GM18519 (cell line): ENCODE measurements around the gene FTMT.
"Not testable (repeated sequence)": the region's sequence is repeated elsewhere in the genome, so short reads cannot be mapped to it uniquely, and the experiment has no call there.

ENCODE experiments used
- ATAC-seq: cut with Tn5 transposase; IDR thresholded peaks from one replicate; pipeline ENCODE4 v1.9.1; 2021; ENCODE audit warnings: mild to moderate bottlenecking, moderate library complexity; ENCODE audit not compliant: unreplicated experiment, low FRiP score

Gene FTMT

GRCh38 chr5:121851643-121852574 is at the start of gene FTMT:
Gene FTMT, plus strand, starts transcription at chr5:121851882. Its CDS starts 82 bp downstream, at chr5:121851964.
- no peak for ATAC-seq

DNA sequence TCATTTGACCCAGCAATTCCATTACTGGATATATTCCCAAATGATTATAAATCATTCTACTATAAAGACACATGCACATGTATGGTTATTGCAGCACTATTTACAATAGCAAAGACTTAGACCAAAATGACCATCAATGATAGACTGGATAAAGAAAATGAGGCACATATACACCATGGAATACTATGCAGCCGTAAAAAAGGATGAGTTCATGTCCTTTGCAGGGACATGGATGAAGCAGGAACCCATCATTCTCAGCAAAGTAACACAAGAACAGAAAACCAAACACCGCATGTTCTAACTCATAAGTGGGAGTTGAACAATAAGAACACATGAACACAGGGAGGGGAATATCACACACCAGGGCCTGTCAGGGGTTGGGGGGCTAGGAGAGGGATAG is 46.4 kb upstream of the FTMT start:
- not testable (repeated sequence) for ATAC-seq

- ATAC-seq, result no peak
Measured at GRCh38 chr5:121805911-121806310, 45.8 kb upstream of the FTMT start.

DNA sequence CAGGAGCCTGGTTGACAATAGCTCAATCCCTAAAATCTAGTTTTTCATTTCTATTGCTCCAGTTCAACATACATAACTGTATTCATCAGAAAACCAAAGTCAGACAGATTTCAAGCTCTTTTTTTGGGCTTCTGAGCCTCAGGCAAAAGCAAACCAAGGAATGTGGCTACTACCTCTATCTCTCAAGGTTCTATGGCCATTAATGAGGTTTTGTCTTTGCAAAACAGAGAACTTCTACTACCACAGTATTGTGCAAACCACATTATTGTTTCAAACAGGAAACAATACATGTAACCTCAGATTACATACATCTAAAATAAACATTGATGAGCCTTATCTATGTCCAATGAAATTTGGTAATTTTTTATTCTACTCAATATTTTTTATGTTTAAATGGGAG is 35.5 kb upstream of the FTMT start:
- ATAC-seq, result no peak

DNA sequence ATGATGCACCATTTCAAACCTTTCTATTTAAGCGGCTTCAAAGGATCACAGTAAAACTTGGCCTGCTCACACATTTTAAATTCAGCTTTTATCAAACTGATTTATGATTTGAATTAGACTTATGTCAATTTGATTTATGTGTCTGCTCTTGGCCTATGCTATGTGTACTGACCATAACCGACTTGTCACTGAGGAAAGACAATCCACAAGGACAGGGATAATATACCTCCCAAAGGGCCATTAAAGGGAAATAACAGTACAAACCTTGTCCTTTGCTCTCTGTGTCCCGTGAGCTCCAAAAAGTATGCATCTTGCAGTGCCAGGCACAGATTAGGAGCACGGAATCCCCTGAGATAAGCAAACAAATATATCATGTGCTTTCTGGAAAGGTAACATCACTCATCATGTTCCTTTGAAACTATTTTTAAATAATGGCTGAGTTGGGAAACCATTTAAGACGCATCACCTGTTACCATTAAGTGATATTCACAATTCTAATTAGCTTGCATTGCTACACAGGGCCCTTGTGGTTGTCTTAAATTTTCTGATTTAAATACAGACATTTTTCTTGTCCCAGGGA is 31.9 kb upstream of the FTMT start:
- no peak for ATAC-seq

DNA sequence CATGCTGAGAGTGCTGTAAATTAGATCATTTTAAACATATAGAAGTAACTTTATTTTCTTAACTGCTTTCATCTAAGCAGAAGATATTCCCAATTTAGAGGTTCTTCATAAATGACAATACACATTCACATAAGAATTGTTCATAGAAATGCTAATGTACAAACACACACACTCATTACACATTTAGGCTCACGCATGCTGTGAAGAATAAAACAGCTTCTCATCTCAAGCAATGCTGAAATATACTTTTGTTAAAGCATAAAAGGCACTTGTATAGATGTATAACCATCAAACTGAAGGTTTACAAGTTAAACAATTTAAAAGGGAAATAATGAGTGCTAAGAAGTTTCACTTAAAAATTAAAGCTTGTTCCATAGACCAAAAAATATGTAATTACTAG is 18.1 kb upstream of the FTMT start:
- no peak for ATAC-seq

- ATAC-seq, result no peak
Measured at GRCh38 chr5:121834021-121834420, 17.7 kb upstream of the FTMT start.

DNA sequence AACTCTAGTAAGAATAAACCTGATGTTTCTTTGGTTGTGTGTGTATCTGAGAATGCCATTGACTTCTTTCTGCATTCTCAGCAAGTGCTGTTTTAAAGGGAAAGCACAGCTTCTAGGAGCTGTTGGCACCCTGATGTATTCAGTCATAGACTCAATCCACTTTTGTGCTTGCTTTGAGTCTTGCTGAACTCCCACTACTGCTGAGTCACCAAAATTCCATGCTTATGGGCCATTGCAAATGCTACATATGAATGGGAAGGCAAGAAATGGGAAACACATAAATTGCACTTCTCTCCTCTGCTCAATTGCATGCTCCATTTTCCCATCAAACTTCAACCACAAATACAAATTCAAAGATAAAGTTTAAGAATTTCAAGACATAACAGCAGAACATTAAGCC is 9.8 kb upstream of the FTMT start:
- ATAC-seq, result no peak

GRCh38 chr5:121850272-121850671 is 1.4 kb upstream of the FTMT start:
- no peak for ATAC-seq

DNA sequence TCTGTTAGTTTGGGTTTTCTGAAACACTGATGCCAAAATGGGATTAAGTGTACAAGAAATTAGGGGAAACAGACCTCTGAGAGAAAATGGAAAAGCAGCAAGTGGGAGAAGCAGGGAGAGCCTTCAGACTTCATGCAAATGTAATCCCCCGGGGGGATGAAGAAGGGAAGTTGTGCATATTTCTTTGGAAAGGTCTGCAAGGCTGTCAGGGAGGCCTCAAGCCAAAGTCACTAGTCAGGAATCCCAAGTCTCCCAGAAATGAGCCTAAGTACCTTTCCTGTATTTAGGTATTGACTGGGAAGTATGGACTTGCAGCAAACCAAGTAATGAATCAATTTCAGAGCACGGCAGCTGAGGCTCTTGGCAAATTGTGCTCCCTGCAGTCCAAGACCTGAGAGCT is 2.2 kb downstream of the FTMT start:
- ATAC-seq, result no peak

DNA sequence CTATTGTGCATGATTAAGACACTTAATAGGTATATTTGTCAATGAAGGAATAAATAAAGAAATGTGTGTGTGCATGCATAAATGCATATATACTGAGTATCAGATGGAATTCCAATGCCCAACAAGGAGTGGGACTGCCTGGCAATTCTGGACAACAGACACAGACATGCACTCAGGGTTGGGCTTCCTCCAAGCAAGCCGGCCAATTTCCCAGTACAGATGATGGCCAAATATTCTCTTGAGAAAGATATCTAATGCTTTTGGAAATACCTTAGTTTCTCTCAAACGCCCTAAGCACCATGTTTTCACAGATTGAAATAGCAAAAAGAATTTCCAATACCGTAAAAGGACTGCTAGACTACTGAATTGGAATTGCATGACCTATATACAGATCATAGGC is 11.1 kb downstream of the FTMT start:
- no peak for ATAC-seq

GRCh38 chr5:121863753-121864285 is 12.1 kb downstream of the FTMT start:
- no peak for ATAC-seq

- no peak for ATAC-seq
Measured at GRCh38 chr5:121867403-121867802, 15.7 kb downstream of the FTMT start.

- ATAC-seq, result no peak
Measured at GRCh38 chr5:121870489-121870888, 18.8 kb downstream of the FTMT start.

GRCh38 chr5:121872856-121873255 is 21.2 kb downstream of the FTMT start:
- ATAC-seq, result no peak

GRCh38 chr5:121873409-121873808 is 21.7 kb downstream of the FTMT start:
- no peak for ATAC-seq

GRCh38 chr5:121885630-121886029 is 33.9 kb downstream of the FTMT start:
- ATAC-seq, result no peak

- ATAC-seq, result no peak
Measured at GRCh38 chr5:121887727-121888126, 36.0 kb downstream of the FTMT start.

DNA sequence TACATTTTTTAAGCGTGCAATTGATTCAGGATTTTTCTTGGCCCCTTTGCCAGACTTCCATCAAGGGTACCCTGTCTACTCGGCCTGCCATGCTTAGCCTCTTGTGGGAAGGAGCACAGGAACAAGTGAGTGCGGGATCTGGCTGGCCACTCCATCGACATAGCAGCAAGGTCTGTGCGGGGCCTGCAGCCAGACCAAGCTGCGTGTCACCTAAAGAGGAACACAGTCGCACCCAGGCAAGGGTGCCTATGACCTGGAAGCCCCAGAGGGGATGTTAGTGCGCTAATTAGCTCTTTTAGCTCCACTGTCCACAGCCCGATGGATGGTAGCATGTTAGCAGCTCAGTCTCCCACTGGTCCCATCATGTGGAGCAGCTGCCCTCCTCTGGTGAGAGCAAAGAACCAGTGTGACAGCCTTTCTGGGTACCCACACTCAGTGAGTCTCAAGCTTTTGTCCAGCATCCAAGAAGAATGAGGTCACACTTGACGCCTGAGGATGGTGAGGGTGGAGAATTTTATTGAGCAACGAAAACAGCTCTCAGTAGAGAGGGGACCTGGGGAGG is 38.7 kb downstream of the FTMT start:
- no peak for ATAC-seq

DNA sequence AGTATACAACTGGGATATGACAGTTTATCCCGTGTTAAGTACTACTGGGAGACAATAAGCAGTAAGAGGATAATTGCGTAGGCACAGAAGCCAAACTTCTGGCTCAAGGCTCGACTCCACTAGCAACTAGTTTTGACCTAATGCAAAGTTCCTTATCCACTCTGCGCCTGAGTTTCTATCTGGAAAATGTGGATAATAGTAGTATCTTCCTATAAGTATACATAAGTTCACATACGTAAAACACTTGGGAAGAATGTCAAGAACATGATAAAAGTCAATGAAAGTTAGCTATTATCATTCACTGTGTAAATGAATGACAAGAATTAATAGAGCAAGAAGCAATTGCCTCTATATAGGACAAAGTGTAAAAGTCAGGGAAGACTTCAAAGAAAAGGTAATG is 45.7 kb downstream of the FTMT start:
- no peak for ATAC-seq

DNA sequence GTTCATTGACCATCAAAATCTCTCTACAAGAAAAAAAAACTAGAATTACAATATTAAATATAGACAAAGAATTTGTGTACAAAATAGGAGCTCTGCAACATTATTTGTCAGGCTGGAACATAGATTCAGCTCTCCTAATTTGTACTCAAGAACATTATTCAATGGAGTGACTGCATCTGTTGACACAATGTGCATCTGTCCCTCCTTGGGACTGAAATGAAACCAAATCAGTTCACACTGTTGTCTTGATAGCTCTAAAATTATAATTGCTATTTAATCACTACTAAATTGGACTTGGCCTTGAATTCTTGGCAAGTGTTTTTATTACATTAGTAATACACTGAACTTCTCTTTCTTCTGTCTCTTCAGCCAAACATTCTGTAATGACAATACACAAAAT is 47.7 kb downstream of the FTMT start:
- ATAC-seq, result no peak
